Common myeloid progenitor, CD34-positive (primary cell): ENCODE measurements around the gene CYP3A5.
"Not testable (repeated sequence)": the region's sequence is repeated elsewhere in the genome, so short reads cannot be mapped to it uniquely, and the experiment has no call there.

ENCODE experiments used
- CTCF ChIA-PET: fragments of 350-600 bp; sonication (Branson Sonifier 250); formaldehyde crosslinking; loops from one replicate; lab custom pipeline; 2021; ENCODE audit warnings: antibody characterized with exemption; lab: Charles Lee
- POLR2A ChIA-PET: fragments of 350-600 bp; sonication (Branson Sonifier 250); formaldehyde crosslinking; loops from one replicate; lab custom pipeline; 2021; ENCODE audit warnings: antibody characterized with exemption; lab: Charles Lee
- DNase-seq, 3 donors: peaks; one replicate each; pipeline versions ENCODE4 v3.0.0 to v3.0.0-alpha.2; 2013
- H3K27ac ChIP-seq, 2 experiments: 1 replicate in 1 of 2; 2 replicates in 1 of 2; pipeline ENCODE4 v1.7.0; 2013; ENCODE audit warnings: inconsistent platforms in 2 of 2, low read length in 2 of 2, mild to moderate bottlenecking in 2 of 2, low read depth in 1 of 2, moderate library complexity in 1 of 2; ENCODE audit not compliant: severe bottlenecking in 2 of 2, insufficient read depth in 1 of 2, poor library complexity in 1 of 2
- H3K27me3 ChIP-seq, 5 experiments: replicated peaks in 2 of 5; 1 replicate in 3 of 5; 2 replicates in 2 of 5; pipeline versions ENCODE4 v1.6.1 to v1.7.0; 2013; ENCODE audit warnings: low read length in 4 of 5, mild to moderate bottlenecking in 2 of 5, moderate library complexity in 2 of 5, inconsistent platforms in 1 of 5; ENCODE audit not compliant: insufficient read depth in 5 of 5, control insufficient read depth in 4 of 5
- H3K36me3 ChIP-seq, 4 experiments: 1 replicate in 2 of 4; 2 replicates in 2 of 4; pipeline versions ENCODE4 v1.6.1 to v1.7.0; 2013; ENCODE audit warnings: low read length in 3 of 4, control low read depth in 1 of 4, mild to moderate bottlenecking in 1 of 4; ENCODE audit not compliant: control insufficient read depth in 4 of 4, insufficient read depth in 4 of 4
- H3K4me1 ChIP-seq, 4 experiments: 1 replicate in 3 of 4; 2 replicates in 1 of 4; pipeline versions ENCODE4 v1.6.1 to v1.7.1; 2013; ENCODE audit warnings: low read length in 3 of 4, mild to moderate bottlenecking in 3 of 4, control low read depth in 1 of 4, inconsistent platforms in 1 of 4, moderate library complexity in 1 of 4; ENCODE audit not compliant: control insufficient read depth in 4 of 4, insufficient read depth in 4 of 4; ENCODE audit errors: control extremely low read depth in 1 of 4
- H3K4me3 ChIP-seq, 7 experiments: 1 replicate in 4 of 7; 2 replicates in 3 of 7; pipeline versions ENCODE4 v1.5.1 to v1.7.0; 2013; ENCODE audit warnings: mild to moderate bottlenecking in 7 of 7, low read length in 6 of 7, moderate library complexity in 6 of 7, inconsistent platforms in 2 of 7, low read depth in 2 of 7, control low read depth in 1 of 7; ENCODE audit not compliant: insufficient read depth in 4 of 7, control insufficient read depth in 1 of 7; ENCODE audit errors: extremely low read depth in 1 of 7
- H3K9me3 ChIP-seq, 5 experiments: 1 replicate in 4 of 5; 2 replicates in 1 of 5; pipeline versions ENCODE4 v1.6.1 to v1.7.1; 2013; ENCODE audit warnings: low read length in 4 of 5, mild to moderate bottlenecking in 2 of 5, inconsistent platforms in 1 of 5, low read depth in 1 of 5, moderate library complexity in 1 of 5; ENCODE audit not compliant: control insufficient read depth in 4 of 5, insufficient read depth in 2 of 5; ENCODE audit errors: control extremely low read depth in 1 of 5
- WGBS: methylation state at CpG from one replicate; pipeline ENCODE4 v1.1.5; 2013; ENCODE audit not compliant: insufficient coverage; 5-methylcytosine and 5-hydroxymethylcytosine counted together

Gene CYP3A5

DNA sequence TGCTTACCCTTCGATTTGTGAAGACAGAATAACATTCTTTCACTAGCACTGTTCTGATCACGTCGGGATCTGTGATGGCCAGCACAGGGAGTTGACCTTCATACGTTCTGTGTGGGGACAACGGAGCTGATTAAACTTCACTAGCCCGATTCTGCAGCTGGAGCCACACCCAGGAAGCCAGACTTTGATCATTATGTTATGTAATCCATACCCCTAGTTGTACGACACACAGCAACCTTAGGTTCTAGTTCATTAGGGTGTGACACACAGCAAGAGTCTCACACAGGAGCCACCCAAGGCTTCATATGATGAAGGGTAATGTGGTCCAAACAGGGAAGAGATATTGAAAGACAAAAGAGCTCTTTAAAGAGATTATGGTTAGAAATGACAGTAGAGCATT is 7.2 kb downstream of the CYP3A5 start:
- Histone ChIP-seq H3K4me3 (no peak overlapping the region), H3K36me3 (no peaks in the 10 kb centered on the region), H3K9me3 (no peaks in the 10 kb centered on the region), H3K4me1 (no peaks in the 10 kb centered on the region), H3K27me3 (no peaks in the 10 kb centered on the region), H3K27ac (no peak overlapping the region)
- ChIA-PET CTCF (no interaction called here), POLR2A (no interaction called here)
- 100% methylated on average over 6 of the region's 7 CpGs for WGBS
- no peak for DNase-seq

DNA sequence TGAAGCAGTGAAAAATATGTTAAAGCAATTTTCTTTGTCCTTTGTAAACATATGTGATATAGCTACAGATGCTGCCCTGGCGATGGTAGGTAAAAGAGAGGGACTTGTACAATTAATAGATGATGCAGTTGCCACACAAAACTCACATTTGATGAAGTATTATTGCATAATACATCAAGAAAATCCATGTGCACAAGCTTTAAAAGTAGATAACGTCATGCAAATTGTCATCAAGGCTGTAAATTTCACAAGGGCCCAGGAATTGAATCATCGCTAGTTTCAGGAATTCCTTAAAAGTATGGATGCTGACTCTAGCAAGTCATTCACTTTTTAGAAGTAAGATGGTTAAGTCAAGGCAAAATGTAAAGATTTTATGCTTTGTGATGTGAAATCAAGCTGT is 10.0 kb downstream of the CYP3A5 start:
- no peak for DNase-seq
- H3K9me3 ChIP-seq, result peaks cover 0 to 1% (median 0%) of the 10 kb centered on the region in 5 experiments
- H3K4me1 ChIP-seq, result peaks cover 0 to 11% (median 2%) of the 10 kb centered on the region in 4 experiments
- ChIA-PET POLR2A (no interaction called here), CTCF (no interaction called here)
- H3K36me3 ChIP-seq, result no peaks in the 10 kb centered on the region
- H3K27me3 ChIP-seq, result no peaks in the 10 kb centered on the region
- H3K4me3 ChIP-seq, result no peak overlapping the region
- no peak overlapping the region for H3K27ac ChIP-seq
- 100% methylated on average over 2 of the region's 3 CpGs for WGBS

DNA sequence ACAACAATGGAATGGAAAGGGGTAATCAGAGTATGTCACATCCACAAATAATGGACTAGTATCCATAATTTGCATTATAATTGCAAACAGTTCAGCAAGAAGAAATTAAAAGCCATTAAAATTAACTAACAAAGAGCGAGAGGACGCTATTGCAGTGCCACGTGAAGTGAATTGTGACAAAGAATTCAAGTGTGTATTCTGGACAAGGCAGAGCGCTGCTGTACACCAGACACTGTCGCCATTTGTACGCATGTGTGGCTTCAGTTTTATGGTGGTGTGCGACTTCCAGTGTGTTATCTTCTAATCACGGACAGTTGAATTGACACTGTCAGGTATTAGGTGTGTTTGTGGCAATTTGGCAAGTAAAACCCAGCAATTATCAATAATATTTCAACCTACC is 11.3 kb downstream of the CYP3A5 start:
- CTCF ChIA-PET, result no interaction called here

DNA sequence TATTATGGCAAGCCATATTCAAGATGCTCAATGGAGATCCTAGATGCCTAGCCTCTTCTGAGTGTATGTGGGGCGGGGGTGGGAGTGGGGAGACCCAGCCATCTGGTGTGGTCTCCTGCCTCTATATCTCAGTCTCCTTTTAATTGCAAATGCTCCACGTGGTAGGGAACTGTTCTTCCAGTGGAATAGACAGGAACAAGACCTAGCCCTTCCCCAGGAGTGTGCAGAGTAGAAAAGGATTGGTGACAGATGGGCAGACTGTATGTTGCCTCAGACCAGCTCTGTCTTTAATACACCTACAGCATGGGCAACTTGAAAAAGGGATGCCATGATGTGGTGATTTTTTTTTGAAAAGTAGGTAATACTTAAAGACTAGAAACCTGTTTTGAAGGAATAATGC is 12.6 kb downstream of the CYP3A5 start:
- DNase-seq, result no peak
- 83% methylated on average over 1 of the region's 2 CpGs for WGBS
- Histone ChIP-seq H3K9me3 (peaks cover 0 to 2% (median 1%) of the 10 kb centered on the region in 5 experiments), H3K36me3 (peaks cover 0 to 3% (median 0%) of the 10 kb centered on the region in 4 experiments), H3K4me3 (no peak overlapping the region), H3K27me3 (no peaks in the 10 kb centered on the region), H3K4me1 (peaks cover 0 to 11% (median 2%) of the 10 kb centered on the region in 4 experiments), H3K27ac (no peak overlapping the region)
- ChIA-PET CTCF (no interaction called here), POLR2A (no interaction called here)

More for the DNA sequence above, 11.3 kb downstream of the CYP3A5 start:
- POLR2A ChIA-PET, result no interaction called here
- Histone ChIP-seq H3K4me3 (no peak overlapping the region), H3K27me3 (no peaks in the 10 kb centered on the region), H3K36me3 (peaks cover 0 to 3% (median 0%) of the 10 kb centered on the region in 4 experiments), H3K4me1 (peaks cover 0 to 11% (median 2%) of the 10 kb centered on the region in 4 experiments), H3K27ac (no peak overlapping the region), H3K9me3 (peaks cover 0 to 2% (median 1%) of the 10 kb centered on the region in 5 experiments)
- WGBS, result 95% methylated on average over 6 of the region's 8 CpGs
- DNase-seq, result no peak

DNA sequence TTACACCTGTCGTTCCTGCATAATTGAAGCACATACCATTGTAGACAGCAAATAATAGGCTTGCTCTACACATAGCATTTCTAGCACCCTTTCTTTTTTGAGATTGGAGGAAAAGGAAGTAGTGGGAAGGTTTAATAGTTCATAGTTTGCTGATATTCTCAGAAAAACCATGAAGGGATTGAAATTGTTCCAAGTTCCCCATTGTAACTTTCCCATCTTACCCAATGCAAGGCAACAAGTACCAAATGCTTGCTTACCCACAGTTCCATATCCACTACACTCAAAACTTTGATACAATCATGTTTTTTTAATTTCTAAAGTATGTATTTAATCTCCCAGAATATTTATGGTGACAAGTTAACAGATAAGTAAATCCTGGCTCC is 13.8 kb downstream of the CYP3A5 start:
- Histone ChIP-seq H3K27ac (no peak overlapping the region), H3K4me1 (peaks cover 0 to 11% (median 2%) of the 10 kb centered on the region in 4 experiments), H3K9me3 (peaks cover 0 to 2% (median 1%) of the 10 kb centered on the region in 5 experiments), H3K36me3 (peaks cover 0 to 6% (median 0%) of the 10 kb centered on the region in 4 experiments), H3K4me3 (no peak overlapping the region), H3K27me3 (no peaks in the 10 kb centered on the region)
- ChIA-PET POLR2A (interaction anchor here (0.7 kb wide), 1 partner anchor 132 kb away, joined by 4 read pairs; no protein-coding TSS in a partner anchor), CTCF (no interaction called here)
- DNase-seq, result no peak
- no CpG with 5 or more reads among the region's 1 CpG for WGBS

DNA sequence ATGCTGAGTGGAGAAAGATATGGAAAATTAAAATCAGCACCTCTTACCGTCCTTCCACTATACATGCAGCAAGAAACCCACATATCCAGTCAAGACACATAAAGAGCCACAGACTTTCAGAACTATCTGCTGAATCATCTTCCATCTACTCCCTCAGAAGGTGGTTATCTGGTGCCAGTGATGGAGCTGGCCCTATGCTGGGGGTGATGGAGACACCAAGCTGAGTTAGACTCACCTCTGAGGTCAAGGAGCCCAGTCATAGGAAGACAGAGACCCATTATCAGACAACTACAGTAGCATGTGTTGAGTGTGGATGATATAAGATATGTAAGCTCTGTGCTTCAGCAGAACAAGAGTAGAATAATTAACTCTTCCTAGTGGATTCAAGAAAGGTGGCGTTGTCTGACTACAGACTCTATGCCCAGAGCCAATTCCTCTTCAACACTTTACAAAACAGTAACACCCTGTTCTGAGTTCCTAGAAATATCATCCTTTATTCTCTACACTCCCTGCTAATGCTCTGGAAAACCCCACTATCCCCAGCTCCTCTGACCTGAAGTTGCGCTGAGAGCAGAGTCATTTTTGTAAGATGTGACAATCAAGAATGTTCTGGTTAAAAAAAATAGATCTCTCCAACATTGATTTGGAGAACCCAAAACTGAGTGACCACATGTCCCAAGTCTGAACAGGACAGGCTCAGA is 14.3 kb downstream of the CYP3A5 start:
- H3K27me3 ChIP-seq, result no peaks in the 10 kb centered on the region
- POLR2A ChIA-PET, result interaction anchor here (0.7 kb wide), 1 partner anchor 132 kb away, joined by 4 read pairs; no protein-coding TSS in a partner anchor
- peaks cover 0 to 11% (median 2%) of the 10 kb centered on the region in 4 experiments for H3K4me1 ChIP-seq
- no peak overlapping the region for H3K4me3 ChIP-seq
- peaks cover 0 to 6% (median 0%) of the 10 kb centered on the region in 4 experiments for H3K36me3 ChIP-seq
- no peak overlapping the region for H3K27ac ChIP-seq
- peaks cover 0 to 2% (median 1%) of the 10 kb centered on the region in 5 experiments for H3K9me3 ChIP-seq
- DNase-seq, result peak in 1 of 3 donors; percentile 2
- CTCF ChIA-PET, result no interaction called here
- WGBS, result no CpG with 5 or more reads among the region's 3 CpGs

DNA sequence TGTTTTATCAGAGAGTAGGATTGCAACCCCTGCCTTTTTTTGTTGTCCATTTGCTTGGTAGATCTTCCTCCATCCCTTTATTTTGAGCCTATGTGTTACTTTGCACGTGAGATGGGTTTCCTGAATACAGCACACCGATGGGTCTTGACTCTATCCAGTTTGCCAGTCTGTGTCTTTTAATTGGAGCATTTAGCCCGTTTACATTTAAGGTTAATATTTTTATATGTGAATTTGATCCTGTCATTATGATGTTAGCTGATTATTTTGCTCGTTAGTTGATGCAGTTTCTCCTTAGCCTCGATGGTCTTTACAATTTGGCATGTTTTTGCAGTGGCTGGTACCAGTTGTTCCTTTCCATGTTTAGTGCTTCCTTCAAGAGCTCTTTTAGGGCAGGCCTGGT is 21.9 kb downstream of the CYP3A5 start:
- H3K27me3 ChIP-seq, H3K4me1 ChIP-seq, H3K36me3 ChIP-seq, POLR2A ChIA-PET, H3K9me3 ChIP-seq, DNase-seq, H3K27ac ChIP-seq, H3K4me3 ChIP-seq, CTCF ChIA-PET: not testable (repeated sequence)
- 100% methylated on average over 2 of the region's 5 CpGs for WGBS
